Cardiac muscle cell (in vitro differentiated cells and primary cell): ENCODE results near the gene RCN1. TPM values are rescaled to one million over a fixed set of nuclear protein-coding genes. Genes with fewer than 3 reads are reported as not detected.
"Not testable (repeated sequence)": the region's sequence is repeated elsewhere in the genome, so short reads cannot be mapped to it uniquely, and the experiment has no call there.

Source experiments
- DNase-seq, 2 donors: peaks; one replicate each; pipeline versions ENCODE4 v3.0.0 to v3.0.0-alpha.2; 2010 to 2017; ENCODE audit warnings: low read depth in 1 of 2, low spot score in 1 of 2
- H3K27ac ChIP-seq: fragments of 200-600 bp; sonication (generic); 2 replicates; pipeline ENCODE4 v1.5.1; 2016
- H3K27me3 ChIP-seq: fragments of 200-600 bp; sonication (generic); 2 replicates; pipeline ENCODE4 v1.6.0; 2016; ENCODE audit warnings: control low read depth
- H3K36me3 ChIP-seq: fragments of 200-600 bp; sonication (generic); 2 replicates; pipeline ENCODE4 v1.5.1; 2016; ENCODE audit warnings: control low read depth
- H3K4me1 ChIP-seq: fragments of 200-600 bp; sonication (generic); 2 replicates; pipeline ENCODE4 v1.8.1; 2017; ENCODE audit warnings: low read depth, mild to moderate bottlenecking, mixed run types
- H3K4me3 ChIP-seq: fragments of 200-600 bp; sonication (generic); 2 replicates; pipeline ENCODE4 v1.5.1; 2016; ENCODE audit warnings: mild to moderate bottlenecking
- H3K9me3 ChIP-seq: fragments of 200-600 bp; sonication (generic); 2 replicates; pipeline ENCODE4 v1.5.1; 2017; ENCODE audit warnings: low read depth, mild to moderate bottlenecking, control low read depth
- CTCF ChIP-seq: IDR thresholded peaks from 2 replicates; pipeline ENCODE4 v1.5.1; 2012; ENCODE audit warnings: low read depth, mild to moderate bottlenecking, low read length
- polyA plus RNA-seq: library from polyadenylated mRNA; unstranded; fragments of >200 nt; fragmentation: Nextera tagmentation; extraction: Ambion mirVana; gene quantifications from 2 replicates; pipeline ENCODE4 v1.2.1, GENCODE V29; 2016
- total RNA-seq: library from RNA; depleted of rRNA; stranded (reverse); fragments of >200 nt; gene quantifications from 2 replicates; pipeline ENCODE4 v1.2.3, GENCODE V29; 2016

The RCN1 gene
- total and polyA plus RNA-seq, 2 experiments from 2014 or later, result 64.5 to 125 TPM

GRCh38 chr11:32113920-32114203 is 23.0 kb downstream of the RCN1 start:
- H3K27ac ChIP-seq, result no peak overlapping the region
- no peaks in the 10 kb centered on the region for H3K36me3 ChIP-seq
- H3K9me3 ChIP-seq, result no peaks in the 10 kb centered on the region
- no peaks in the 10 kb centered on the region for H3K4me1 ChIP-seq
- no peak for TF ChIP-seq CTCF
- H3K4me3 ChIP-seq, result no peak overlapping the region
- no peaks in the 10 kb centered on the region for H3K27me3 ChIP-seq
- DNase-seq, result no peak

GRCh38 chr11:32115446-32115845 is 24.6 kb downstream of the RCN1 start:
- Histone ChIP-seq H3K36me3 (no peaks in the 10 kb centered on the region), H3K4me3 (no peak overlapping the region), H3K4me1 (no peaks in the 10 kb centered on the region), H3K27ac (no peak overlapping the region), H3K9me3 (no peaks in the 10 kb centered on the region), H3K27me3 (no peaks in the 10 kb centered on the region)
- no peak for DNase-seq
- peak; percentile 19 for TF ChIP-seq CTCF

GRCh38 chr11:32116668-32117067 is 25.8 kb downstream of the RCN1 start:
- Histone ChIP-seq H3K4me3 (no peak overlapping the region), H3K36me3 (no peaks in the 10 kb centered on the region), H3K9me3 (no peaks in the 10 kb centered on the region), H3K27me3 (no peaks in the 10 kb centered on the region), H3K27ac (no peak overlapping the region), H3K4me1 (no peaks in the 10 kb centered on the region)
- DNase-seq, result no peak
- TF ChIP-seq CTCF, result no peak

DNA sequence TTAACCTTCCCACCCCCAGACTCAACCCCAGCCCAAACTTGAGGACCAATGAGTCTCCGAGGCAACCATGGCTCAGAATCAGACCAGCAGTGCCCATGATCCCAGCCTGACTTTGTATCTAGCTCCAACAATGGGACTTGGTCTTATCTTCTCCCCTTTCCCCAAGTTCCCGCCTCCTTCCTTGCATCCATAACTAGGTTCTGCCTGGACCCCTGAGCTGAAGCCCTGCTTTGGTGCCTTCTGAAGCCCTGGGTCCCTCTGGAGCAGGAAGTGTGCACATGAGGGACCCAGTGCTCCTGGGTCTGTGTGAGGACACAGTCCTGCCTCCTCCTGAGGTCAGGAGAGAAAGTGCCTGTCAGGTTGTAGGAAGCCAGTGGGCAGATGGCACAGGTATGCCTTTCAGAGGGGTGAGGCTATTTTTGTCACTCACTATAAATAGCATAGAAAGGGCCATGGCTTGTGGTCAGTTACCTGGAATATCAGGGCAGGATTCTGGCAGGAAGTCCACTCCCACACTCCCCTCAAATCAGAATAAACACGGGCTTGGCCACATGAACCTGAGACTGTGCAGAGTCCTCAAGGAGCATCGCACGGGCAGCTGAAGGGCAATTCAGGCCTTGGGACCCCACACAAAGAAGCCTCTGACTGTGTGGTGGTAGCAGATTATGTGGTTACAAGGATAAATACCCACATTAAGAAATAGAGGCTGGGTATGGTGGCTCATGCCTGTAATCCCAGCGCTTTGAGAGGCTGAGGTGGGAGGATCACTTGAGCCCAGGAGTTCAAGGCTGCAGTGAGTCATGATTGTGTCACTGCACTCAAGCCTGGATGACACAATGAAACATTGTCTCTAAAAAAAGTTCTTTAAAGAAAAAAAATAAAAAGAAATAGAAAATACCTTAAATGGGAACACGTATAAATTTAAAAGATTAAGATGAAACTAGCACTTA is 27.4 kb downstream of the RCN1 start:
- Histone ChIP-seq H3K27me3 (no peaks in the 10 kb centered on the region), H3K4me1 (no peaks in the 10 kb centered on the region), H3K9me3 (no peaks in the 10 kb centered on the region), H3K4me3 (no peak overlapping the region), H3K27ac (no peak overlapping the region), H3K36me3 (no peaks in the 10 kb centered on the region)
- peak in 1 of 2 donors; percentile 54 for DNase-seq
- no peak for TF ChIP-seq CTCF

DNA sequence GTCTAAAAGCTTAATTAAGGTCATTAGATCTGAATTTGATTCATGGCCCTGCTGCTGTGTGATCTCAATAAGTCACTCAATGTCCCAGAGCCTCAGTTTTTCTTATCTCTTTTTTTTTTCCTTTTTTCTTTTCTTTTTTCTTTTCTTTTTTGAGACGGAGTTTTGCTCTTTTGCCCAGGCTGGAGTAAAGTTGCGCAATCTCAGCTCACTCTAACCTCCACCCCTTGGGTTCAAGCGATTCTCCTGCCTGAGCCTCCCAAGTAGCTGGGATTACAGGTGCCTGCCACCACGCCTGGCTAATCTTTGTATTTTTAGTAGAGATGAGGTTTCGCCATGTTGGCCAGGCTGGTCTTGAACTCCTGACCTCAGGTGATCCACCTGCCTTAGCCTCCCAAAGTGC is 28.3 kb downstream of the RCN1 start:
- not testable (repeated sequence) for DNase-seq, H3K9me3 ChIP-seq, H3K27ac ChIP-seq, H3K36me3 ChIP-seq, H3K27me3 ChIP-seq, H3K4me1 ChIP-seq, H3K4me3 ChIP-seq

DNA sequence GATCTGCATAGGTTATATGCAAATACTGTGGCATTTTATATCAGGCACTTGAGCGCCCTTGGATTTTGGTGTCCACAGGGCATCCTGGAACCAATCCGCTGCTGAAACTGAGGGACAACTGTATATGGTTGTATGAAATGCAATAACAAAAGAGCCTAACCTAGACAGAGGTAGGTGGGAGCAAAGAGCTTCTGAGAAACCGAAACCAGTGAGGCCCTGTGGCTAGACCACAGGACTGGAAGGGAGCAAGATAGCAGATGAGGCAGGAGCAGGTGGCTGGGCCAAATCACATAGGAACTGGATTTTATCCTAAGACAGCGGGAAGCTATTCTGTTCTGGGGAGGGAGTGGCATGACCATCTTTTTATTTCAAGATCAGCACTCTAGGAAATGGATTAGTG is 30.1 kb downstream of the RCN1 start:
- DNase-seq, result no peak

More for the DNA sequence above, 30.1 kb downstream of the RCN1 start:
- Histone ChIP-seq H3K27ac (no peak overlapping the region), H3K27me3 (no peaks in the 10 kb centered on the region), H3K9me3 (no peaks in the 10 kb centered on the region), H3K36me3 (no peaks in the 10 kb centered on the region), H3K4me1 (no peaks in the 10 kb centered on the region), H3K4me3 (no peak overlapping the region)
- no peak for TF ChIP-seq CTCF
